HEK293 (cell line): ENCODE results near the gene SRCIN1.

ENCODE experiments used
- CTCF ChIP-seq: fragments of 450-650 bp; formaldehyde crosslinking; IDR thresholded peaks from 2 replicates; pipeline ENCODE4 v1.5.1; 2016; ENCODE audit warnings: missing biosample characterization, missing genetic modification characterization
- OVOL3 ChIP-seq: fragments of 450-650 bp; formaldehyde crosslinking; IDR thresholded peaks from 2 replicates; pipeline ENCODE4 v1.5.1; 2016; ENCODE audit warnings: missing biosample characterization, missing genetic modification characterization
- REST ChIP-seq: fragments of 450-650 bp; formaldehyde crosslinking; IDR thresholded peaks from 2 replicates; pipeline ENCODE4 v1.5.1; 2016; ENCODE audit warnings: missing biosample characterization, missing genetic modification characterization
- TSHZ1 ChIP-seq: fragments of 450-650 bp; formaldehyde crosslinking; IDR thresholded peaks from 2 replicates; pipeline ENCODE4 v1.5.1; 2016; ENCODE audit warnings: missing biosample characterization, missing genetic modification characterization, borderline replicate concordance
- ZBTB21 ChIP-seq: fragments of 450-650 bp; formaldehyde crosslinking; IDR thresholded peaks from 2 replicates; pipeline ENCODE4 v1.5.1; 2017; ENCODE audit warnings: missing biosample characterization, missing genetic modification characterization
- ZNF121 ChIP-seq: fragments of 450-650 bp; formaldehyde crosslinking; IDR thresholded peaks from 2 replicates; pipeline ENCODE4 v1.5.1; 2016; ENCODE audit warnings: missing biosample characterization, missing genetic modification characterization
- ZNF311 ChIP-seq: fragments of 450-650 bp; formaldehyde crosslinking; IDR thresholded peaks from 2 replicates; pipeline ENCODE4 v1.5.1; 2017; ENCODE audit warnings: missing biosample characterization, missing genetic modification characterization, borderline replicate concordance
- ZNF394 ChIP-seq: fragments of 450-650 bp; formaldehyde crosslinking; IDR thresholded peaks from 2 replicates; pipeline ENCODE4 v1.5.1; 2016; ENCODE audit warnings: missing biosample characterization, missing genetic modification characterization, mild to moderate bottlenecking, moderate library complexity, borderline replicate concordance
- ZNF423 ChIP-seq: fragments of 450-650 bp; formaldehyde crosslinking; IDR thresholded peaks from 2 replicates; pipeline ENCODE4 v1.5.1; 2016; ENCODE audit warnings: missing biosample characterization, missing genetic modification characterization
- ZNF473 ChIP-seq: fragments of 450-650 bp; formaldehyde crosslinking; IDR thresholded peaks from 2 replicates; pipeline ENCODE4 v1.5.1; 2017; ENCODE audit warnings: missing biosample characterization, missing genetic modification characterization
- TF ChIP-seq, protein P1 (sequence below): fragments of 450-650 bp; formaldehyde crosslinking; IDR thresholded peaks from 2 replicates; pipeline ENCODE4 v1.5.1; 2016; ENCODE audit warnings: missing biosample characterization, missing genetic modification characterization

GRCh38 chr17:38588788-38589174 is 17.0 kb downstream of the SRCIN1 start:
- no peak for TF ChIP-seq CTCF
- TF ChIP-seq OVOL3 = no peak
- no peak for TF ChIP-seq ZNF473
- TF ChIP-seq ZNF311 = no peak
- TF ChIP-seq ZBTB21 (tag by site-specific recombination) = no peak
- TF ChIP-seq ZNF121 (tag by site-specific recombination) = no peak
- no peak for TF ChIP-seq ZNF394 (tag by site-specific recombination)
- TF ChIP-seq TSHZ1 (tag by site-specific recombination) = no peak
- TF ChIP-seq REST = no peak
- TF ChIP-seq, protein P1, sequence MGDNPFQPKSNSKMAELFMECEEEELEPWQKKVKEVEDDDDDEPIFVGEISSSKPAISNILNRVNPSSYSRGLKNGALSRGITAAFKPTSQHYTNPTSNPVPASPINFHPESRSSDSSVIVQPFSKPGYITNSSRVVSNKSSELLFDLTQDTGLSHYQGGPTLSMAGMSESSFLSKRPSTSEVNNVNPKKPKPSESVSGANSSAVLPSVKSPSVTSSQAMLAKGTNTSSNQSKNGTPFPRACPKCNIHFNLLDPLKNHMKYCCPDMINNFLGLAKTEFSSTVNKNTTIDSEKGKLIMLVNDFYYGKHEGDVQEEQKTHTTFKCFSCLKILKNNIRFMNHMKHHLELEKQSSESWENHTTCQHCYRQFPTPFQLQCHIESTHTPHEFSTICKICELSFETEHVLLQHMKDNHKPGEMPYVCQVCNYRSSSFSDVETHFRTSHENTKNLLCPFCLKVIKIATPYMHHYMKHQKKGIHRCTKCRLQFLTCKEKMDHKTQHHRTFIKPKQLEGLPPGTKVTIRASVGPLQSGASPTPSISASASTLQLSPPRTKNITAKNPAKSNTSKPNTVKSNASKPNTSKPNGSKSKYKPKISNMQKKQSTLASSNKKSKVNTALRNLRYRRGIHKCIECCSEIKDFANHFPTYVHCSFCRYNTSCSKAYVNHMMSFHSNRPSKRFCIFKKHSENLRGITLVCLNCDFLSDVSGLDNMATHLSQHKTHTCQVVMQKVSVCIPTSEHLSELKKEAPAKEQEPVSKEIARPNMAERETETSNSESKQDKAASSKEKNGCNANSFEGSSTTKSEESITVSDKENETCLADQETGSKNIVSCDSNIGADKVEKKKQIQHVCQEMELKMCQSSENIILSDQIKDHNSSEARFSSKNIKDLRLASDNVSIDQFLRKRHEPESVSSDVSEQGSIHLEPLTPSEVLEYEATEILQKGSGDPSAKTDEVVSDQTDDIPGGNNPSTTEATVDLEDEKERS (tag by site-specific recombination) = no peak
- no peak for TF ChIP-seq ZNF423
